IPS-20b (cell line): ENCODE data around the gene ANO6.
"Not testable (repeated sequence)": the region's sequence is repeated elsewhere in the genome, so short reads cannot be mapped to it uniquely, and the experiment has no call there.

Experiments
- H3K27ac ChIP-seq: one replicate; pipeline ENCODE4 v1.5.1; 2013; ENCODE audit warnings: low read length
- H3K27me3 ChIP-seq: 2 replicates; pipeline ENCODE4 v1.6.1; 2013; ENCODE audit warnings: mild to moderate bottlenecking, low read length, inconsistent platforms; ENCODE audit not compliant: insufficient read depth
- H3K36me3 ChIP-seq: 2 replicates; pipeline ENCODE4 v1.6.1; 2013; ENCODE audit warnings: low read depth, mild to moderate bottlenecking, inconsistent platforms, low read length, moderate library complexity; ENCODE audit not compliant: insufficient read depth
- H3K4me1 ChIP-seq: 2 replicates; pipeline ENCODE4 v1.6.1; 2013; ENCODE audit warnings: mild to moderate bottlenecking, control low read depth, inconsistent platforms, low read length, moderate library complexity; ENCODE audit not compliant: insufficient read depth
- H3K4me3 ChIP-seq: 2 replicates; pipeline ENCODE4 v1.5.1; 2013; ENCODE audit warnings: mild to moderate bottlenecking, low read length, inconsistent platforms
- H3K9ac ChIP-seq: 2 replicates; pipeline ENCODE4 v1.6.1; 2013; ENCODE audit warnings: low read depth, mild to moderate bottlenecking, inconsistent platforms, low read length, moderate library complexity
- H3K9me3 ChIP-seq: 2 replicates; pipeline ENCODE4 v1.6.1; 2013; ENCODE audit warnings: mild to moderate bottlenecking, low read depth, low read length, inconsistent platforms; ENCODE audit not compliant: insufficient read depth

Gene ANO6

GRCh38 chr12:45303945-45304344 lies 88.0 kb downstream of the ANO6 start:
- Histone ChIP-seq H3K4me1 (no peaks in the 10 kb centered on the region), H3K9ac (no peak overlapping the region), H3K4me3 (no peak overlapping the region), H3K27ac (no peak overlapping the region), H3K27me3 (no peaks in the 10 kb centered on the region), H3K9me3 (no peaks in the 10 kb centered on the region), H3K36me3 (no peaks in the 10 kb centered on the region)

GRCh38 chr12:45304514-45305178 lies 88.8 kb downstream of the ANO6 start:
- H3K4me1 ChIP-seq = no peaks in the 10 kb centered on the region
- H3K4me3 ChIP-seq = no peak overlapping the region
- no peaks in the 10 kb centered on the region for H3K9me3 ChIP-seq
- H3K36me3 ChIP-seq = no peaks in the 10 kb centered on the region
- H3K9ac ChIP-seq = no peak overlapping the region
- no peaks in the 10 kb centered on the region for H3K27me3 ChIP-seq
- H3K27ac ChIP-seq = no peak overlapping the region

- no peaks in the 10 kb centered on the region for H3K4me1 ChIP-seq
- H3K9ac ChIP-seq = no peak overlapping the region
- H3K36me3 ChIP-seq = no peaks in the 10 kb centered on the region
- no peak overlapping the region for H3K4me3 ChIP-seq
- H3K9me3 ChIP-seq = no peaks in the 10 kb centered on the region
- H3K27ac ChIP-seq = no peak overlapping the region
- H3K27me3 ChIP-seq = no peaks in the 10 kb centered on the region
Measured at GRCh38 chr12:45305907-45306306, 90.0 kb downstream of the ANO6 start.

GRCh38 chr12:45309836-45310626 lies 94.1 kb downstream of the ANO6 start:
- no peak overlapping the region for H3K4me3 ChIP-seq
- no peaks in the 10 kb centered on the region for H3K27me3 ChIP-seq
- H3K9me3 ChIP-seq = no peaks in the 10 kb centered on the region
- no peaks in the 10 kb centered on the region for H3K36me3 ChIP-seq
- no peak overlapping the region for H3K27ac ChIP-seq
- no peaks in the 10 kb centered on the region for H3K4me1 ChIP-seq
- no peak overlapping the region for H3K9ac ChIP-seq

- H3K9ac ChIP-seq = no peak overlapping the region
- H3K9me3 ChIP-seq = no peaks in the 10 kb centered on the region
- H3K27me3 ChIP-seq = no peaks in the 10 kb centered on the region
- H3K4me1 ChIP-seq = no peaks in the 10 kb centered on the region
- no peaks in the 10 kb centered on the region; the same call in 1 of the 2 replicates for H3K36me3 ChIP-seq
- no peak overlapping the region for H3K4me3 ChIP-seq
- H3K27ac ChIP-seq = no peak overlapping the region
Measured at GRCh38 chr12:45310627-45310968, 94.7 kb downstream of the ANO6 start.

GRCh38 chr12:45312012-45312411 lies 96.1 kb downstream of the ANO6 start:
- H3K9ac ChIP-seq = no peak overlapping the region
- no peaks in the 10 kb centered on the region for H3K9me3 ChIP-seq
- peaks cover 5% of the 10 kb centered on the region; the same call in 1 of the 2 replicates for H3K36me3 ChIP-seq
- no peak overlapping the region for H3K4me3 ChIP-seq
- H3K27me3 ChIP-seq = no peaks in the 10 kb centered on the region
- H3K27ac ChIP-seq = no peak overlapping the region
- H3K4me1 ChIP-seq = no peaks in the 10 kb centered on the region

GRCh38 chr12:45314770-45315169 lies 98.9 kb downstream of the ANO6 start:
- Histone ChIP-seq H3K9me3 (no peaks in the 10 kb centered on the region), H3K4me1 (no peaks in the 10 kb centered on the region), H3K9ac (no peak overlapping the region), H3K27me3 (no peaks in the 10 kb centered on the region), H3K27ac (no peak overlapping the region), H3K36me3 (peaks cover 5% of the 10 kb centered on the region; the same call in 1 of the 2 replicates), H3K4me3 (no peak overlapping the region)

GRCh38 chr12:45315462-45315861 lies 99.6 kb downstream of the ANO6 start:
- Histone ChIP-seq H3K36me3 (peaks cover 5% of the 10 kb centered on the region; the same call in 1 of the 2 replicates), H3K27ac (no peak overlapping the region), H3K27me3 (no peaks in the 10 kb centered on the region), H3K4me3 (no peak overlapping the region), H3K4me1 (no peaks in the 10 kb centered on the region), H3K9ac (no peak overlapping the region), H3K9me3 (no peaks in the 10 kb centered on the region)

- not testable (repeated sequence) for H3K27me3 ChIP-seq, H3K4me1 ChIP-seq, H3K36me3 ChIP-seq, H3K27ac ChIP-seq, H3K9ac ChIP-seq, H3K4me3 ChIP-seq, H3K9me3 ChIP-seq
Measured at GRCh38 chr12:45317261-45317660, 101.4 kb downstream of the ANO6 start.

- Histone ChIP-seq H3K9ac (no peak overlapping the region), H3K27me3 (no peaks in the 10 kb centered on the region), H3K4me3 (no peak overlapping the region), H3K36me3 (no peaks in the 10 kb centered on the region), H3K9me3 (no peaks in the 10 kb centered on the region), H3K27ac (no peak overlapping the region), H3K4me1 (peaks cover 2% of the 10 kb centered on the region; the same call in 1 of the 2 replicates)
Measured at GRCh38 chr12:45322810-45323209, 106.9 kb downstream of the ANO6 start.

- H3K4me1 ChIP-seq = peaks cover 4% of the 10 kb centered on the region; the same call in 1 of the 2 replicates
- H3K4me3 ChIP-seq = no peak overlapping the region
- no peaks in the 10 kb centered on the region for H3K27me3 ChIP-seq
- H3K36me3 ChIP-seq = no peaks in the 10 kb centered on the region
- no peaks in the 10 kb centered on the region for H3K9me3 ChIP-seq
- no peak overlapping the region for H3K27ac ChIP-seq
- no peak overlapping the region for H3K9ac ChIP-seq
Measured at GRCh38 chr12:45324391-45324790, 108.5 kb downstream of the ANO6 start.

- Histone ChIP-seq H3K9me3 (no peaks in the 10 kb centered on the region), H3K4me1 (peaks cover 4% of the 10 kb centered on the region; the same call in 1 of the 2 replicates), H3K36me3 (no peaks in the 10 kb centered on the region), H3K4me3 (no peak overlapping the region), H3K27me3 (no peaks in the 10 kb centered on the region), H3K27ac (no peak overlapping the region), H3K9ac (no peak overlapping the region)
Measured at GRCh38 chr12:45326358-45326975, 110.6 kb downstream of the ANO6 start.
